ENCODE results near the gene LMTK2. TPM values are rescaled to one million over a fixed set of nuclear protein-coding genes. Genes with fewer than 3 reads are reported as not detected.

Gene LMTK2
- total and polyA plus RNA-seq, 2 experiments from 2014 or later, result 6.1 to 30.8 TPM

- Histone ChIP-seq H3K9me2 (ENCODE audit: insufficient read depth) (no peaks in the 10 kb centered on the region), H2AFZ (no peak overlapping the region), H3K36me3 (ENCODE audit: insufficient read depth) (no peaks in the 10 kb centered on the region), H3K4me3 (no peak overlapping the region), H3K27ac (ENCODE audit: low read depth) (peak overlapping the region; percentile 8; the same call in 1 of the 2 replicates), H3K4me2 (no peak overlapping the region), H3K4me1 (ENCODE audit: insufficient read depth) (peaks cover 9% of the 10 kb centered on the region), H3K79me2 (replicated peaks; ENCODE audit: insufficient read depth) (peaks cover 99% of the 10 kb centered on the region), H4K20me1 (replicated peaks; ENCODE audit: insufficient read depth) (peaks cover 30% of the 10 kb centered on the region), H3F3A (replicated peaks; ENCODE audit: low read depth) (no peaks in the 10 kb centered on the region), H3K27me3 (ENCODE audit: insufficient read depth) (no peaks in the 10 kb centered on the region)
- H3K36me3 Mint-ChIP-seq (ENCODE audit: low read depth), result peaks cover 2% of the 10 kb centered on the region; the same call in 2 of the 3 replicates
- DNase-seq (ENCODE audit: low spot score), result no peak
- no peak overlapping the region for H3K4me3 Mint-ChIP-seq
- TF ChIP-seq EZH2phosphoT487 (IDR thresholded peaks at IDR 0.05; ENCODE audit: unreplicated experiment), result no peak
- TF ChIP-seq ZNF462 (CRISPR knock-in tag; IDR thresholded peaks at IDR 0.05), result no peak
- TF ChIP-seq ETS1 (IDR thresholded peaks at IDR 0.05), result no peak
- no peak for TF ChIP-seq ZNF114 (CRISPR knock-in tag; IDR thresholded peaks at IDR 0.05)
- no peak for TF ChIP-seq NANOG (IDR thresholded peaks at IDR 0.05; ENCODE audit: borderline replicate concordance)
- TF ChIP-seq CTCF (conservative IDR thresholded peaks at IDR 0.05; ENCODE audit: low read depth in 2 of 2), result no peak
- no peak for TF ChIP-seq STAT1 (IDR thresholded peaks at IDR 0.05; ENCODE audit: unreplicated experiment)
- no peak for TF ChIP-seq EZH2 (IDR thresholded peaks at IDR 0.05; ENCODE audit: low read depth, unreplicated experiment)
- TF ChIP-seq CREB1 (CRISPR knock-in tag; IDR thresholded peaks at IDR 0.05; ENCODE audit: low read depth), result no peak
- no peak for TF ChIP-seq POLR2AphosphoS5 (IDR thresholded peaks at IDR 0.05; ENCODE audit: low read depth)
- TF ChIP-seq REST (IDR thresholded peaks at IDR 0.05; ENCODE audit: unreplicated experiment), result no peak
- H3K4me1 Mint-ChIP-seq, result peaks cover 23% of the 10 kb centered on the region
- H3K27me3 Mint-ChIP-seq (ENCODE audit: insufficient read depth, low read depth, poor library complexity), result peaks cover 2% of the 10 kb centered on the region
- peak overlapping the region; percentile 61; the same call in 1 of the 2 replicates for H3K27ac Mint-ChIP-seq
- H3K9me3 Mint-ChIP-seq, result no peaks in the 10 kb centered on the region; the same call in 2 of the 3 replicates
- ATAC-seq, result no peak
Measured at GRCh38 chr7:98120559-98120958, 13.9 kb downstream of the LMTK2 start.
